ENCODE data around the gene PEF1.

PEF1 gene, protein sequence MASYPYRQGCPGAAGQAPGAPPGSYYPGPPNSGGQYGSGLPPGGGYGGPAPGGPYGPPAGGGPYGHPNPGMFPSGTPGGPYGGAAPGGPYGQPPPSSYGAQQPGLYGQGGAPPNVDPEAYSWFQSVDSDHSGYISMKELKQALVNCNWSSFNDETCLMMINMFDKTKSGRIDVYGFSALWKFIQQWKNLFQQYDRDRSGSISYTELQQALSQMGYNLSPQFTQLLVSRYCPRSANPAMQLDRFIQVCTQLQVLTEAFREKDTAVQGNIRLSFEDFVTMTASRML

GRCh38 chr1:31644560-31645273 is at the start of gene PEF1:
Gene PEF1 (minus strand): TSS chr1:31644876. CDS start chr1:31644864, 12 bp downstream.
- DNase-seq (ENCODE audit: low spot score): peak; percentile 100

DNA sequence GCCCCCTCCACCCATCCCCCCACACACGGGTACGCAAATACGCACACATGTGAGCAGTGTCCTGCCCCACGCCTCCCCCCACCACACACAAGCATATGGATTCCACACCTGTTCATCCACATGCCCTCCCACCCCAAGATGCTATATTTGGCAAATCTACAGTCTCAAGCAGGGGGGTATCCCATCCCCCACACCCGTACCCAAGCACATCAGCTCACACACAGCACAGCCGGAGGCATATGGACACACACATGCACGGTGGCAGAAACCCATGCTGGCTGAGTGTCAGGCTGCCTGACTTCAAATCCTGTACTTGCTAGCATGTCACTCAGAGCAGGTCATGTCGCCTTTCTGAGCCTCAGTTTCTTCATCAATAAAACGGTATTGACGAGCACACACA is 48.6 kb upstream of the PEF1 start:
- no peak for DNase-seq (ENCODE audit: low spot score)

DNA sequence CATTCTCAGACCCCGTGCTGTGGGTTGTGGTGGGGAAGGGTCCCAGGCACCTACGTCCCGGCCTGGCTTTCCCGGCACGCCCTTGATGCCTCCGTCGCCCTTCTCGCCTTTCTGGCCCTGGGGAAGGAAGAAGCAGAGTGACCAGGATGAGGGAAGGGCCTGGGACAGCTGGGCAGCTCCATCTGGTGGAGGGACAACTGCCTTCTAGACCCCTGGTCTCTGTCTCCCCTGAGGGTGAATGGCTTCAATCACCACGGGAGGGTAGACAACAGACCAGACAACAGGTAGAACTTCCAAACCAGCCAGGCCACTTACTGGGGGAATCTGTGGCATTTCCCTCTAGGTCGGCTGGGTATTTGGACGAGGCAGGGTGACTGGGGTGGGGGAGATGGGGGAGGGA is 47.3 kb upstream of the PEF1 start:
- DNase-seq (ENCODE audit: low spot score): no peak

GRCh38 chr1:31691446-31691845 is 46.8 kb upstream of the PEF1 start:
- DNase-seq (ENCODE audit: low spot score): no peak

DNA sequence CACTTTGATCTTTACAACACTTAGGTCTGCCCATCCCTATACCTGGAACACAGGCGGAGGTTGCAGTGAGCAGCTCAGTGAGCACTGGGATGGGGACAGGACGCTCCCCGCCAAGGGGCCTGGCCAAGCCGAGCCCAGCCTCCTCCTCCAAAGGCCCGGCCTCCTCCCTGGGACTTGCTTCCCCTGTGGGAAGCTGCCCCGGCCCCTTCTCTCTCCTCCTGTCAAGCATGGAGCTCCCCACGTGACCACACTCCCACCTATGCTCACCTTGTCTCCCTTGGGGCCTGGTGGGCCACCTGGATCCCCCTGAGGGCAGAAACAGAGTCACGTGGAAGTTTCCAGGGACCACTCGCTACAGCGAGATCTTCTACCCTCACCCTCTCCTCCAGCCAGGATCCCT is 46.2 kb upstream of the PEF1 start:
- no peak for DNase-seq (ENCODE audit: low spot score)

DNA sequence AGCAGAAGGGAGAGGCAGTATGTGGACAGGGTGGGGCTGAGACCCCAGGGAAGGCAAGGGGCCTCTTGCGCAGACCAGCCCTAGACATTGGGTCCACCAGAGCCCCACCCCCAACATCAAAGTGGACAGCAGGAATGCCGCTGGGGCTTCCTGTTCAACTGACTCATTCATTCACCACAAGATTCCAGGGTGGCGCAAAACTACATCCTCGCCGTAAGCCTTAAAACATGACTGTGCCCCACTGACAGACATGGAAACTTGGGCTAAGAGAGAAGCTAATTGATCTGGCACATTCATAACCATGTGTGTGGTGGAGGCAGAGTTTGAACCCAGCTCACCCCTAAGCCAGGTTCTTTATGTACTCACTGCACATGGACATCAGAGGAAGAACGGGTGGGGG is 45.2 kb upstream of the PEF1 start:
- no peak for DNase-seq (ENCODE audit: low spot score)

- DNase-seq (ENCODE audit: low spot score): no peak
These were observed 44.7 kb upstream of the PEF1 start for GRCh38 chr1:31689379-31689778.

DNA sequence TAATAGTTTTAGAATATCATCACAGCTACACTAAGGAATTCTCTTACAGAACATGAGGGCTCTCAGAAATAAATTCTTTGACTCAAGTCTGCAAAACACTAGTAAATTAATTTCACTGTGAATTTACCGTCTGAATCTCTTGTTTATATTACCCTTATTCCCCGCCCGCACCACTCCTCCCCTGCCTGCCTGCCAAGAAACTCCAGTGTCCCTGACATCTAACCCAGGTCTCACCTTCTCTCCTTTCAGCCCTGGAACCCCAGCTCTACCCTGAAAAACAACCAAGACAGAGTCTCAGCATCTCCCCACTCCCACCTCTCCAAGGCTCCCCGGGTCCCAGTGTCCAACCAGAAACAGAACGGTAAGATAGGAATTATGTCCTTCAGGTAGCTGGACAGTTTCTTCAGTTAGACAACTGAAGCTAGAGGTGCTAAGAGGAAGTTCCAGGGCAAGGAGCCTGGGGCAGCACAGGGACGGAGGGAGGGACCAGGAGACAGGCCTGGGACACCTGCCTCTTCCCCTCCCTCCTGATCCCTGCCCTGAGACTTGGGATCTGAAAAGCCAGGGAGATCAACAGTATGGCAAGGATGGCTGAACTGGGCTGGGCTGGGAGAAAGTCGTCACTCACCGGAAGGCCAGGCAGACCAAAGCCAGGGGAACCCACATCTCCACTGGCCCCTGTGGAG is 43.7 kb upstream of the PEF1 start:
- no peak for DNase-seq (ENCODE audit: low spot score)

GRCh38 chr1:31687601-31688000 is 42.9 kb upstream of the PEF1 start:
- DNase-seq (ENCODE audit: low spot score): no peak

DNA sequence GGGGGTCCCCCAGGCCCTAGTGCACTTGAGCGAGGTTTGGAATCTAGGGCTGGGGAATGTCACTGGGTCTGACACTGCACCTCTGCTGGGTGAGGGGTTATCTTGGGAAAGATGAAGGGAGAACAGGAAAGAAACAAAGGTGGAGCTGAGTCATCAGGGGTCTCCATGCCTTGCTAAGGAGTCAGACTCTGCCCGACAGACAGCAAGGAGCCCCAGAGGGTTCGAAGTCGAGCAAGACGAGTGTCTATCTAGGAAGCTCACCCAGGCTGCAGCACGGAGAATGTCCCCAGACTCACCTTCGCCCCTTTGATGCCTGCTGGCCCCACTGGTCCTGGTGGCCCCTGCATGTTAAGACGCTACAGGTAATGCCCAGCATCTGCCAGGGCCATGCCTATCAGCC is 41.1 kb upstream of the PEF1 start:
- DNase-seq (ENCODE audit: low spot score): no peak

DNA sequence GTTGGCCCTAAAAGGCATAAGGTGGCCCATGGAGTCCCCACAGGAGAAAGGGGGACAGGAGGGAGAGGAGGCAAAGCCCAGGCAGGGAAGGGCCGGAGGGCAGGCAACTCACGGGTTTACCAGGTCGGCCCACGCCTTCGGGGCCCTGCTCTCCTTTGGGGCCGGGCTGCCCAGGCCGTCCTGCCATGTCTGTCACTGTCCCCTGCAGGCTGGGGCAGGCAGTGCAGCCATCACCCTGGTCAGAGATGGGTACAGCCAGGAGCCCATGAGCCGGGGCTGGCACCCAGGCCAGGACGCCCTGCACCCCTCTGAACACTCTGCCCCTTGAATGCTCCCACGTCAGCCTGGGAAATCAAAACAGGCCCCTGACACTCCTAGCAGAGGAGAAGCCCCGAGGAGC is 39.3 kb upstream of the PEF1 start:
- no peak for DNase-seq (ENCODE audit: low spot score)

DNA sequence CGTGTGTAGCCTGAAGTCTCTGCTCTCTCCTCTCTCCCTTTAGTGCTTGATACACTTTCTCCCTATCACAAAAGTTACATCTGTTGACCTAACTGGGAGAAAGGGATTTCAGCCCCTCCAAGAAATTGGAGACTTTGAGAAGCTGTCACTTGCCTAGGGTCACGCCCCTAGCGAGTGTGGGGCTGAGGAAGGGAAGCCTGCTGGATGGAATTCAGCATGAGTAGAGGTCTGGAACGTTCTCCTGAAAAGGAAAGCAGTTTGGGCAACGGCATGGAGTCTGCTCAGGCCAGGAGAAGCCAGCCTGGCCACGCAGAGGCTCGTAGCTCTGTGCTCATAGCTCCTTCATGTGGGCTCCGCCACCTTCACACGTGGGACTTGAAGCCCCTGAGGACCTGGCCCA is 36.7 kb upstream of the PEF1 start:
- no peak for DNase-seq (ENCODE audit: low spot score)

DNA sequence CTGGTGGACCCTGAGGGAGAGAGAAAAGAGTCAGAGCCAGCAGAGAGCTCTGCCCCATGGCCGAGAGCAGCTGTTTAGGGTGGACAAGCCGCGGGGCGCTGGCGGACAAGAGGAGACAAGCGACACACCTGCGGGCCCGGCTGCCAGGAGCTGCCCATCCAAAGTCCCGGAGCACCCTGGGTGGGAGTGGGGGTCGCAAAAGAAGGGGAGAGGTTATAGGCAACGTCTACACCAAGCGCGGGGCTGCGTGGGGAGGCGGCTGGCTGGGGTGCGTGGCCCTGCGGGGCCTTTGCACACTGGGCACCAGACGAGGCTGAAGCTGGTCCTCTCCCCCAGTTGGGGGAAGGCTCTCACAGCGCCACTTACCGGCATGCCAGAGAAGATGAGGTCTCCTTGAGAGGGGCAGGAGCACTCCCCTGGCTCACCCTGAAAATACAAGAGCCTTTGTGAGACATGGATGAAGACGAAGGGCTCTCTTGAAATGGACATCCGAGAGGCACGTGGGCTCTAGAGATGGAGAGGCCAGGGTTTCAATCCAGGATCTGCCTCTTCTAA is 35.1 kb upstream of the PEF1 start:
- DNase-seq (ENCODE audit: low spot score): no peak

DNA sequence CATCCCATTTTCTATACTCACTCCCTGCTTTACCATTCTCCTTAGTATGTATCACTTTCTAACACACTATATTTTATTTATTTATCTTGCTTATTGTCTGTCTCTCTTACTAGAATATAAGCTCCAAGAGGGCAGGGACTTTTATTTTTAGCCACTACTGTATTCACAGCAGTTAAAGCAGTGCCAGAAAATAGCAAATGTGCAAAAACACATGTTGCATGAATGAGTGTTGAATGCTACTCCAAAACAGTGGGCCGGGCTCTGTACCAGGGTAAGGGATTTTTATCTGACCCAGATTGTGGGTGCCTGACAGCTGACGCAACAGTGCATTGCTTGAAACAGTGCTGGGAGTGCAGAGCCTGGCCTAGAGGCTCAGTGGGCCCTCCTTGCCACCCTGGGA is 34.4 kb upstream of the PEF1 start:
- DNase-seq (ENCODE audit: low spot score): no peak

- DNase-seq (ENCODE audit: low spot score): no peak
These were observed 34.0 kb upstream of the PEF1 start for GRCh38 chr1:31678681-31679080.

DNA sequence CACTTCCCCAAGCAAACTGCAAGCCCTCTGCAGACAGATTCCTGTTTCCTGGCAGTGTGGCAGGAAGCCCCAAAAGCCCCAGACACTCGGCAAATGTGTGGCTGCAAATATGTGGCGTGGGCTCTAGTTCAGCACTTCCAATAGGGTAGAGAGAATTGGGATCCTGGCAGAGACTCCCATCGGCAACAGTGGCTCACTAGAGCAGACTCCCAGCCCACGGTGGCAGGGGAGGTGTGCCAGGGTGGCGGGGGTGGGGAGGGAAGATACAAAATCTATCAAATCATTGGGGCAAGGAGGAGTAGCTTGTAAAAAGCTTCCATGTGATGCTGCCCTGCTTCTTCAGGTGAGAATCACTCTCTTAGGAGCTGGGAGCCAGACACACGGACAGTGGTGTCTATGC is 33.3 kb upstream of the PEF1 start:
- no peak for DNase-seq (ENCODE audit: low spot score)

GRCh38 chr1:31677401-31677800 is 32.7 kb upstream of the PEF1 start:
- DNase-seq (ENCODE audit: low spot score): no peak

DNA sequence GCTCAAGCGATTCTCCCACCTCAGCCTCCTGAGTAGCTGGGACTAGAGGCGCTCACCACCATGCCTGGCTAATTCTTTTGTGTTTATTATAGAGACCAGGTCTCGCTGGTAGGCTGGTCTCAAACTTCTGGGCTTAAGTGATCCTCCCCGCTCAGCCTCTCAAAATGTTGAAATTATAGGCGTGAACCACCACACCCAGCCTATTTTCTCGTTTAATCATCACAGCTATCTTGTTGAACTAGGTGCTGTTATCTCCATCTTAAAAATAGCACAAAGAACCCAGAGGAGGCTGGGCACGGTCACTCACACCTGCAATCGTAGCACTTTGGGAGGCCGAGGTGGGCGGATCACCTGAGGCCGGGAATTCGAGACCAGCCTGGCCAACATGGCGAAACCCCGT is 31.1 kb upstream of the PEF1 start:
- DNase-seq (ENCODE audit: low spot score): no peak

- no peak for DNase-seq (ENCODE audit: low spot score)
These were observed 30.5 kb upstream of the PEF1 start for GRCh38 chr1:31675161-31675560.

DNA sequence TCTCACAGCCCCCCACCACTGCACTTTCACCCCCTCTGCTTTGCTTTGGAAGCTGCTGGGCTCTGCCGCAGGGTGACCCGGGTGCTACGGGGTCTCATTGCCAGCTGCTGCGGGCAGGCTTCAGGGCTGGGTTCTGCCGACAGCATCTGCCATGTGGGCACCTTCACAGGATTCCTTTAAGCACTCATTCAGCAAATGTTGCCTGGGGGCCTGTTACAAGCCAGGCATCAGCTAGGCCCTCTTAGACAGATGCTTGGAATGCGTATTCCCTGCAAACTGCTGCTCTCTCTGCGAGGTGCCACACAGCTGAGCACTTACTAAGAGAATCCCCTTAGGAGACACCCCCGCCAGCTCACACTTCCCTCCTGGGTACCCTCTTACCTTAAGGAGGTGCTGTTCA is 29.9 kb upstream of the PEF1 start:
- no peak for DNase-seq (ENCODE audit: low spot score)

GRCh38 chr1:31673433-31673832 is 28.8 kb upstream of the PEF1 start:
- no peak for DNase-seq (ENCODE audit: low spot score)

DNA sequence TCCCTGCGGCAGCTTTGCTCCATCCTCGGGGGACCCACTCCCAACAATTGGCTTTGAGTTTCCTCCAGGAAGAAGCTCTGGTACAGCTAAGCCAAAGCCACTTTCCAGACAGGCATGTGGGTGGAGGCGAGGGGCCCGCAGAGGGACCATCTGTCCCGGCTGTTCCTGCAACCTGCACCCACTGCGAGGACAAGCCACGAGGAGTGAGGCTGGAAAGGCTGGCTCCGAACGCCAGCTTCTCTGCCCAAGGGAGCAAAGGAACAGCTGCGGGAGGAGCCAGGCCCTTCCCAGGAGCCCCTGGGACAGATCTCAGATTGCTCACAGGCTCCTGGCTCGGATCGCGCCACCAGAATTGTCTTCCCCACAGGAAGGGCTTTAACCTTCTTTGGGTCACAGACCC is 28.3 kb upstream of the PEF1 start:
- no peak for DNase-seq (ENCODE audit: low spot score)

DNA sequence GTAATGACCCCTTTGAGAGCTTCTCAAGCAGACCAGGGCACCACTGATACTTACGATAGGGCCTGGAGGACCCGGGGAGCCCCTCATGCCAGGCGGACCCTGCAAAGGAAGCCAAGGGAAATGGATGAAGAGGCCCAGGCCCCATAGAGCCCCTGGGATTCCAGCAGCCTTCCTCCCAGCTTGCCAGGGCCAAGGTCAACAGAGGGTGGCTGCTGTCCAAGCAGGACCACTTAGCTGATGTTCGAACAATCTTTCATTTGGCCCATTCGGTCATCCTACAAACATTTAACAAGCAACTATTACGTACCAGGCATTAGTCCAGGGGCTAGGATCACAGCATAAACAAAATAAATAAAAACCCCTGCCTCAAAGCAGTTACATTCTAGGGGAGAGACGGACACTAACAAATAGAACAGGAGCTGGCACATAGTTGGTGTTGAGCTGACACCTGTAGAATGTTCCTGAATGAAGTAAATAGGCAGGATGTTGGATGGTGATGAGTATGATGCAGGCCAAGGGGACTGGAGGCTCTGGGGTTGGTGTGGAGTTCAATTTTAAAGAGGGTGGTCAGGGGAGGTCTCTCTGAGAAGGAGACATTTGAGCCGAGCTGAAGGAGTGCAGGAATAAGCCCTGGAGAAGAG is 27.0 kb upstream of the PEF1 start:
- no peak for DNase-seq (ENCODE audit: low spot score)
